Measurements from ENCODE around the gene PALS2.

DNA sequence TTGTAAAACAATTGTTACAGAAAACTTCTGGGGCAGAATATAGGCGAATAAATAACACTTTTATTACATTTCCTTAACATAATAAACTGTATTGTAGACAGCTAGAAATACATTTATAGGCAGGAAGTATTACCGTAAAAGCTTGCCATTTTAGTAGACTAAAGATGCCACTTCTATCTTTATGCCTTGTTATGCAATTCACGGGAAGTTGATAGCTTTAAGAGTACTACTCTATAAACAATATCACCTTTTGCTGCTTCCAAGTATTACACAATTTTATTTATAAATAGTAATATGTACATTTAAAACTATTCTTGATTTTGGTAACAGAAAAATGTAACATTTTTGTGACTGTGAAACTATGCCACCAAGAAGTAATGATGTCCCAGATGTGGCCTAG is 37.9 kb downstream of the PALS2 start:
- TF ChIP-seq, protein P1, sequence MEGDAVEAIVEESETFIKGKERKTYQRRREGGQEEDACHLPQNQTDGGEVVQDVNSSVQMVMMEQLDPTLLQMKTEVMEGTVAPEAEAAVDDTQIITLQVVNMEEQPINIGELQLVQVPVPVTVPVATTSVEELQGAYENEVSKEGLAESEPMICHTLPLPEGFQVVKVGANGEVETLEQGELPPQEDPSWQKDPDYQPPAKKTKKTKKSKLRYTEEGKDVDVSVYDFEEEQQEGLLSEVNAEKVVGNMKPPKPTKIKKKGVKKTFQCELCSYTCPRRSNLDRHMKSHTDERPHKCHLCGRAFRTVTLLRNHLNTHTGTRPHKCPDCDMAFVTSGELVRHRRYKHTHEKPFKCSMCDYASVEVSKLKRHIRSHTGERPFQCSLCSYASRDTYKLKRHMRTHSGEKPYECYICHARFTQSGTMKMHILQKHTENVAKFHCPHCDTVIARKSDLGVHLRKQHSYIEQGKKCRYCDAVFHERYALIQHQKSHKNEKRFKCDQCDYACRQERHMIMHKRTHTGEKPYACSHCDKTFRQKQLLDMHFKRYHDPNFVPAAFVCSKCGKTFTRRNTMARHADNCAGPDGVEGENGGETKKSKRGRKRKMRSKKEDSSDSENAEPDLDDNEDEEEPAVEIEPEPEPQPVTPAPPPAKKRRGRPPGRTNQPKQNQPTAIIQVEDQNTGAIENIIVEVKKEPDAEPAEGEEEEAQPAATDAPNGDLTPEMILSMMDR (IDR thresholded peaks at IDR 0.05): no peak
- no peak for TF ChIP-seq EZH2 (IDR thresholded peaks at IDR 0.05)
